C4-2B (cell line): ENCODE results near the gene QSOX2.

Experiments used
- H3K27ac ChIP-seq: fragments of 450-650 bp; 2 replicates; pipeline ENCODE4 v1.5.1; 2017
- ZFX ChIP-seq: fragments of 450-650 bp; IDR thresholded peaks from 2 replicates; pipeline ENCODE4 v1.6.1; 2017
- TF ChIP-seq, protein P1 (sequence below): fragments of 450-650 bp; conservative IDR thresholded peaks from 2 replicates; pipeline ENCODE4 v1.5.1; 2017; ENCODE audit warnings: mild to moderate bottlenecking

Gene QSOX2

DNA sequence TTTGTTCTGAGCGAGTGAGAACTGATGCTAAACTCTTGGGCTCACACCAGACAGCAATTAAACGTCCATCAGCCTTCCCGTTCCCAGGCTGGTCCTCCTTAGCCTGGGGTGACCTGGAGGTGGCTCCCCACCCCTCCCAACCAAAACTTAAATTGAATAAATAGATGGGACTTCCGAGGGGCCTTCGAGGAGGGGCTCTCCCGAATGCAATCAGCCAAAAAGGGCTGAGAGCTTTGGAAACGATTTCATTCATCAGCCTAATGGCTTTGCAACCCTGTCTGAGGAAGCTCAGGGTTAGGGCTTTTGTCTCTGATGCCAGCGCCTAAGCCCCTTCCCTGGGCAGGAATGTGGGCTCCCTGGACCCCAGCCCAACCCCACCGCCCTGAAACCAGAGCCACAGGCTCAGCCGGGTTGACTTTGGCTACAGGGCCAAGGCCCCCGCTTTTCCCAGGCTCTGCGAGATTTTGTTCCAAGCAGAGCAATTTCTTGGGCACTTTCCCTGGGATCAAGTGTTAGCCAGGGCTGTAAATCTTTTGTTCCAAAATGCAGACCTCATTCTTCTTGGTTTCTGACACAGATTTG is 69.9 kb downstream of the QSOX2 start:
- H3K27ac ChIP-seq, result no peak overlapping the region

GRCh38 chr9:136174779-136175615 is 70.6 kb downstream of the QSOX2 start:
- H3K27ac ChIP-seq, result no peak overlapping the region
- TF ChIP-seq, protein P1, sequence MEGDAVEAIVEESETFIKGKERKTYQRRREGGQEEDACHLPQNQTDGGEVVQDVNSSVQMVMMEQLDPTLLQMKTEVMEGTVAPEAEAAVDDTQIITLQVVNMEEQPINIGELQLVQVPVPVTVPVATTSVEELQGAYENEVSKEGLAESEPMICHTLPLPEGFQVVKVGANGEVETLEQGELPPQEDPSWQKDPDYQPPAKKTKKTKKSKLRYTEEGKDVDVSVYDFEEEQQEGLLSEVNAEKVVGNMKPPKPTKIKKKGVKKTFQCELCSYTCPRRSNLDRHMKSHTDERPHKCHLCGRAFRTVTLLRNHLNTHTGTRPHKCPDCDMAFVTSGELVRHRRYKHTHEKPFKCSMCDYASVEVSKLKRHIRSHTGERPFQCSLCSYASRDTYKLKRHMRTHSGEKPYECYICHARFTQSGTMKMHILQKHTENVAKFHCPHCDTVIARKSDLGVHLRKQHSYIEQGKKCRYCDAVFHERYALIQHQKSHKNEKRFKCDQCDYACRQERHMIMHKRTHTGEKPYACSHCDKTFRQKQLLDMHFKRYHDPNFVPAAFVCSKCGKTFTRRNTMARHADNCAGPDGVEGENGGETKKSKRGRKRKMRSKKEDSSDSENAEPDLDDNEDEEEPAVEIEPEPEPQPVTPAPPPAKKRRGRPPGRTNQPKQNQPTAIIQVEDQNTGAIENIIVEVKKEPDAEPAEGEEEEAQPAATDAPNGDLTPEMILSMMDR, result no peak
- TF ChIP-seq ZFX, result no peak

More for the DNA sequence above, 69.9 kb downstream of the QSOX2 start:
- no peak for TF ChIP-seq ZFX
- TF ChIP-seq, protein P1, result no peak

- TF ChIP-seq, protein P1, result no peak
- TF ChIP-seq ZFX, result no peak
- no peak overlapping the region for H3K27ac ChIP-seq
Observed at GRCh38 chr9:136173648-136174290, 71.8 kb downstream of the QSOX2 start.

GRCh38 chr9:136172412-136173079 is 73.1 kb downstream of the QSOX2 start:
- TF ChIP-seq, protein P1, result no peak
- TF ChIP-seq ZFX, result no peak
- no peak overlapping the region for H3K27ac ChIP-seq

DNA sequence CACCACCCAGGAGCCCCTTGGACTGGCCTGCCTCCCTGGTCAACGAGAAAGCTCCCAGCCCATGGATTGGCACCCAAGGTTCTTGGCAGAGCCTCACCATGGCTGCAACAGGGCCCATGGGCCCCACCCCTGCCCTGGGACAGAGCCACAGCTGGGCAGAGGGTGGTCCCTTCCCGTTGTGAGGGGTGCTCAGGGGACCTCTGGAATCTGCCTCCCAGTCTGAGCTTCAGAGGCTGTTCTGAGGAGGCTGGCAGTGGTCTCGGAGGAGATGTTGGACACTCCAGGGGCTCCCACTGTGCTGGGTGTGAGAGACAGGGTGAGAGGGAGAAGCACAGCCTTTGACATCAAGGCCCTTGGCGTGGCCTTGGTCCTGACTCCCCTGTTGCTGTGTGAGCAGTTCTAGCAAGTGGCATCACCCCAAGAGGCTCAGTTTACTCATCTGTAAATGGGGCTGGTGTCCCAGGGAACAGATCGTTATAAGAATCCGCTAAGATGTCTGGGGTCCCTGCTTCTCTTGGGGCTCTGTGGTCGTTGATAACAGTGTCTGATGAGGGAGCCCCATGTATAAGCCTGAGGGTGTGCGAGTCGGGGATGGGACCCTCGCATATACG is 73.7 kb downstream of the QSOX2 start:
- TF ChIP-seq ZFX, result no peak
- TF ChIP-seq, protein P1, result no peak

GRCh38 chr9:136171009-136171800 is 74.4 kb downstream of the QSOX2 start:
- H3K27ac ChIP-seq, result no peak overlapping the region
- TF ChIP-seq ZFX, result no peak
- TF ChIP-seq, protein P1, result no peak

More for the DNA sequence above, 73.7 kb downstream of the QSOX2 start:
- no peak overlapping the region for H3K27ac ChIP-seq
